RWPE1 (cell line): Measurements from ENCODE around the gene AKT1.

Experiments used
- CTCF ChIA-PET: fragments of 350-600 bp; sonication (Branson Sonifier 250); formaldehyde crosslinking; extraction: SDS; loops from one replicate; lab custom pipeline; 2021; lab: Yijun Ruan, JAX
- POLR2A ChIA-PET: fragments of 400-600 bp; formaldehyde crosslinking; extraction: SDS; loops from one replicate; lab custom pipeline; 2020; ENCODE audit warnings: antibody characterized with exemption; ENCODE audit not compliant: low non-redundant PET; lab: Yijun Ruan, JAX
- DNase-seq: peaks from one replicate; pipeline ENCODE4 v3.0.0; 2012; ENCODE audit warnings: low spot score
- H3K27ac ChIP-seq: fragments of 450-650 bp; 2 replicates; pipeline ENCODE4 v1.5.1; 2017
- TF ChIP-seq, protein P1 (sequence below): fragments of 450-650 bp; conservative IDR thresholded peaks from 2 replicates; pipeline ENCODE4 v1.5.1; 2017; ENCODE audit warnings: low read depth, mild to moderate bottlenecking

Gene AKT1

DNA sequence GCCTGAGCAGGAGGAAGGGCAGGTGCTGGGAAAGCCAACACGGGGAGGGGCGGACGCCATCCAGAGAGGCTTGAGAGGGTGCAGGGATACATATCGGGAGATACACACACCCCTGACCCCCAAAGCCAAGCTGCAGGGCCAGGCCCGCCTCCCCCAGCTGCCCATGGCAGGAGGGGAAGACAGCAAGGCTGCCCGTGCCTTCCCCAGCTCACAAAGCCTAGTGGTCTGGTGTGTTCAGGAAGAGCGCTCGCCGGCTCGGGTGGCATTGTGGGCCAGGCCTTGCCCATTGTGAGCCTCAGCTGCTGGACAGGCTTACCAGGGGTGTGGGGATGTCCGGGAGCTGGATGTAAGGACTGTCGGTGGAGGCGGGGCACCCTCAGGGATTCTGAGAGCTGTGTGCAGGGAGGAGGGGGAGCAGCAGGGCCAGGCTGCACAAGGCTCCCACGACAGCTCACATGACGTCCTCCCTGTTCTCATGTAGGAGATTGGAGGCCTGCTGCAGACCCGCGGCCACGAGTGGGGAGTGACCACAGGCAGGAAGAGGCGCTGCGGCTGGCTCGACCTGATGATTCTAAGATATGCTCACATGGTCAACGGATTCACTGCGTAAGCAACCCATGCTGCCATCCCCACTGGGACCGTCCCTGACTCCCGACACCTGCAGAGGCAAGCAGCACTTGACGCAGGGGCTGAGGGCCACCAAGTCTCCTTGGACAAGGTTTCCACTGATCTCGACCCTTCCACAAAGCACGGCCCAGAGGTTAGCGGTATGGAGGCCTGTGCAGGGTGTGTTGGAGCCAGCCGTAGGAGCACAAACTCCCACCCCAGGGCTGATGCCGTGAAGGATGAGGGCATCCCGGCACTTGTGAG, 52.7 kb downstream of the AKT1 start:
- CTCF ChIA-PET = no interaction called here
- peak overlapping the region; percentile 94 for H3K27ac ChIP-seq
- DNase-seq = no peak
- POLR2A ChIA-PET = no interaction called here
- TF ChIP-seq, protein P1, sequence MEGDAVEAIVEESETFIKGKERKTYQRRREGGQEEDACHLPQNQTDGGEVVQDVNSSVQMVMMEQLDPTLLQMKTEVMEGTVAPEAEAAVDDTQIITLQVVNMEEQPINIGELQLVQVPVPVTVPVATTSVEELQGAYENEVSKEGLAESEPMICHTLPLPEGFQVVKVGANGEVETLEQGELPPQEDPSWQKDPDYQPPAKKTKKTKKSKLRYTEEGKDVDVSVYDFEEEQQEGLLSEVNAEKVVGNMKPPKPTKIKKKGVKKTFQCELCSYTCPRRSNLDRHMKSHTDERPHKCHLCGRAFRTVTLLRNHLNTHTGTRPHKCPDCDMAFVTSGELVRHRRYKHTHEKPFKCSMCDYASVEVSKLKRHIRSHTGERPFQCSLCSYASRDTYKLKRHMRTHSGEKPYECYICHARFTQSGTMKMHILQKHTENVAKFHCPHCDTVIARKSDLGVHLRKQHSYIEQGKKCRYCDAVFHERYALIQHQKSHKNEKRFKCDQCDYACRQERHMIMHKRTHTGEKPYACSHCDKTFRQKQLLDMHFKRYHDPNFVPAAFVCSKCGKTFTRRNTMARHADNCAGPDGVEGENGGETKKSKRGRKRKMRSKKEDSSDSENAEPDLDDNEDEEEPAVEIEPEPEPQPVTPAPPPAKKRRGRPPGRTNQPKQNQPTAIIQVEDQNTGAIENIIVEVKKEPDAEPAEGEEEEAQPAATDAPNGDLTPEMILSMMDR = no peak

DNA sequence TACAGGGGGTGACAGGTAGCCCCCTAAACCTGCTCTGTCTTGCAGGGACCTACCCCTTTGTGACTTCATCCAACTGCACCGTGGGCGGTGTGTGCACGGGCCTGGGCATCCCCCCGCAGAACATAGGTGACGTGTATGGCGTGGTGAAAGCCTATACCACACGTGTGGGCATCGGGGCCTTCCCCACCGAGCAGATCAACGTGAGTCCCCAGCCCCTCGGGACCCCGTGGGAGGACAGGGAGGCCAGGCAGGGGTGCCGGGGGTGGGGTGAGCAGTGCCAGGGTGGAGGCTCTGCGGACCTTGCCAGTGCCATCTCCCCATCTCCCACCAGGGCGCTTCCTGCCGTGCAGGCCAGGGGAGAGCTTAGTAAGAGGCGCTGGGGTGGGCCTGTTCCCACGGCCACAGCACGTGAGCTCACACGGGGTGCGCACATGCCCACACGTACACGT, 53.7 kb downstream of the AKT1 start:
- H3K27ac ChIP-seq = peak overlapping the region; percentile 94
- DNase-seq = no peak
- ChIA-PET POLR2A (no interaction called here), CTCF (no interaction called here)
- TF ChIP-seq, protein P1 = no peak

DNA sequence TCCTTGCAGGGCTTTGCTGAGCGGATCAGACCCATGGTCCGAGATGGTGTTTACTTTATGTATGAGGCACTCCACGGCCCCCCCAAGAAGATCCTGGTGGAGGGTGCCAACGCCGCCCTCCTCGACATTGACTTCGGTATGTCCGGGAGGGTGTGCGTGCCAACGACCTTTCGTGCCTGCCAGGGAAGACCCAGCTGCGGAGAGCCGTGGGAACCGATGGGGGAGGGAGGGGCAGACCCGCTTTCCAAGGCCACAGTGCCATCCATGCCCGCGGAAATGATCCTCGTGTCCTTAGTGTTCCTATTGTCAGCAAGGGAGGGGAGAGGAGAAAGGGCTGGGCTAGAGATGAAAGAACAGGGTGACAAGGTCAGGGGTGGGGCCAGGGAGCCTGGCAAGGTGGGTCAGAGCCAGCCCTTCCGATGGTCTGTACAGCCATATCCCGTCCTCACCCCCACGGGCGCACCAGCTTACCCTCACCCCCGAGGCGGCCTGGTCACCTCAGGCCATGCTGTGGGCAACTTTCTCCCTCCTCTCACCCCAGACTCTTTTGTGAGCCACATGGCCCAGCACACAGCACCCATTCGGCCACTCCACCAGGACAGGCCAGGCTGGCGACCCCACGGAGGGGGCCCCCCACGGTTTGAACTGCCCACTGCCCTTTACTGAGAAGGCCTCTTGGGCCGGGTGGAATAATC, 54.3 kb downstream of the AKT1 start:
- ChIA-PET POLR2A (no interaction called here), CTCF (no interaction called here)
- TF ChIP-seq, protein P1 = no peak
- DNase-seq = no peak
- H3K27ac ChIP-seq = peak overlapping the region; percentile 94; the same call in 1 of the 2 replicates

DNA sequence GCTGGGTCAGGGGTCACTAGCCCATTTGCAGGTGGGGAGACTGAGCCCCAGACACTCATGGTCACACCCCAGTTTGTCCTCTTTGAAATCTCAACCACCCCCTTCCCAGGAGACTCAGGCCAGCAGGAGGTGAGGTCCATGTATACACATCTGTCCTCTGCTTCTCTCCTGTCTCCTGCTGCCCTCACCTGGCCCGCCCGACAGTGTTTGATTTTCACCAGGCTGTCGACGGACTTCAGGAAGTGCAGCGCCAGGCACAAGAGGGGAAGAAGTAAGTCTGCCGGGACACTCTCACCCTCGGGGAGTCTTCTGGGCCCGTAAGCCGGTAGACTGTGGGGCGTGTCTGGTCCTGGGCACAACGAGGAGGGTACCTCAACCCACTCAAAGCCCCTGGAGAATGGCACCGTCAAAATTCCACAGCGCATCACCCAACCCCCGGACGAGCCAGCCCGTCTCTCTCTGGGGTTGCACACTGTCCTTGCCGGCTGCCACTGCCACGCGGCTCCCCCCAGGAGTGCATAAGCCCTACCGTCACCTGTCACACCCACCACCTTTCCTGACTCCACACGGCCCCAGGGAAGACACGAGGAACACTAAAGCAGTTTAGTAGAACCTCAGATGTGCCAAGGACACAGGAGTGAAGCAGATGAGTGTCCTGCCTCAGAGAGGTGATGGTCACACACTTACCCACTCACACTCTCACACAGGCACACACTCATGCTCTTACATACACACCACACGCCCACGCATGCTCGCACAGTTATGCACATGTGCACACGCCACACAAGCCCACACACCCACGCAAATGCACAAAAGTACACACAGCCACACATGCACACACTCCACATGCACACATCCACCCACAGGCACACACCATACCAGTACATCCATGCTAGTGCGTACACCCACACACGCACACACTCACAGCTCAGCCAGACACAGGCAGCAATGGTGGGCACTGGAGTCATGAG, 55.7 kb downstream of the AKT1 start:
- ChIA-PET POLR2A (no interaction called here), CTCF (interaction anchor here (1.1 kb wide), 1 partner anchor 92 kb away, joined by 4 read pairs; no protein-coding TSS in a partner anchor)
- TF ChIP-seq, protein P1 = no peak
- no peak for DNase-seq
- H3K27ac ChIP-seq = peak overlapping the region; percentile 37

DNA sequence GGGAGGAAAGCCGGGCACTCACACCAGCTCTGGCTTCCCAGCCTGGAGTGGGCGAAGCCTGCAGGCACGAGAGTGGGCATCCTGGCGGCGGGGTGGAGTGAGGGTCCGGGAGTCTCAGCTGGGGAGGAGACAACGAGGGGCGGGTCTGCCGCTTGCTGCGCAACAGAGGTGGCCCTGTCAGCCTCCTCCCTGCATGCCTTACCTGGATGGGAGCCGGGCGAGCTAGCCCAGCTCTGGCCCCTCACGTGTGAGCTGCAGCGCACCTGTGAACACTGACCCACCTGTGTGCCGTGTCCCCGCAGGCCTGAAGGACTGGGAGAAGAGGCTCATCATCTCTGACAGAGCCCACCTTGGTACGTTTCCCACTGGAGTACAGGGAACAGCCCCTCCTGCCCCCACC, 56.5 kb downstream of the AKT1 start:
- POLR2A ChIA-PET = no interaction called here
- peak overlapping the region; percentile 37 for H3K27ac ChIP-seq
- CTCF ChIA-PET = interaction anchor here (0.8 to 1.1 kb wide), 2 partner anchors 88 to 91 kb away, joined by 4 to 8 read pairs; no protein-coding TSS in a partner anchor
- DNase-seq = no peak
- TF ChIP-seq, protein P1 = no peak
